G401 (cell line): ENCODE data around the gene JPH4. TPM values are rescaled to one million over a fixed set of nuclear protein-coding genes. Genes with fewer than 3 reads are reported as not detected.
A peak's percentile ranks its signal among the peaks of the same experiment; 100 is the strongest.
"Not testable (repeated sequence)": the region's sequence is repeated elsewhere in the genome, so short reads cannot be mapped to it uniquely, and the experiment has no call there.

ENCODE experiments used
- DNase-seq: peaks from one replicate; pipeline ENCODE4 v3.0.0-alpha.2; 2015; ENCODE audit warnings: low spot score
- in situ Hi-C: cut with HindIII; loops from 2 replicates; pipeline ENCODE4 v1.10.0; 2016; ENCODE audit warnings: low sequenced_read_pairs, mixed read lengths
- total RNA-seq: library from RNA; depleted of rRNA; stranded (reverse); fragments of >200 nt; shearing (Covaris generic); gene quantifications from 2 replicates; pipeline ENCODE4 v1.2.3, GENCODE V29; 2014

JPH4 gene
- total RNA-seq, 1 experiment from 2014 or later = not detected

DNA sequence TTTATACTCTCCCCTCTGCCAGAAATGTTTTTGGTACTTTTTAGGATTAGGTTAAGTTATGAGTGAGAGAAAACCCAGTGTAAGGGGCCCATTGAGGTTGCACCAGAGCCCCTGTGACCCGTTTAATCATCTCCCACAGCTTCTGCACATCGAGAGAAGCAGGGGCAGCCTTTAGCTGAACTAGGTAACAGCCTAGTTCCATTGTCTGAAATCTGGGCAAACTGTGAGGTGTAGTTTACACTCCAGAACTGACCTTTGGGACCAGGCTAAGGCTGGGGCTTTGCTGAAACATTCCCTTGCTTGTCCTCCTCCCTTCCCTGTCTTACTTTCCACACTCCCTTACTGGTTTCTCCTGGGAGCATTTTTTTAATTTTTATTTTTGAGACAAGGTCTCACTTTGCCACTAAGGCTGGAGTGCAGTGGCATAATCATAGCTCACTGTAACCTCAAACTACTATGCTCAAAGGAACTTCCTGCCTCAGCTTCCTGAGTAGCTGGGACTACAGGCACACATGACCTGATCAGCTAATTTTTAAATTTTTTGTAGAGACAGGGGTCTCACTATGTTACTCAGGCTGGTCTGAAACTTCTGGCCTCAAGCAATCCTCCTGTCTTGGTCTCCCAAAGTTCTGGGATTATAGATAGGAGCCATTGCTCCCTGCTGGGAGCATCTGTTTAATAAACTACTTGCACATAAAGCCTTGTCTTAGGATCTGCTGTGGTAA, 31.7 kb upstream of the JPH4 start:
- in situ Hi-C loops = no loop called here
- no peak for DNase-seq

DNA sequence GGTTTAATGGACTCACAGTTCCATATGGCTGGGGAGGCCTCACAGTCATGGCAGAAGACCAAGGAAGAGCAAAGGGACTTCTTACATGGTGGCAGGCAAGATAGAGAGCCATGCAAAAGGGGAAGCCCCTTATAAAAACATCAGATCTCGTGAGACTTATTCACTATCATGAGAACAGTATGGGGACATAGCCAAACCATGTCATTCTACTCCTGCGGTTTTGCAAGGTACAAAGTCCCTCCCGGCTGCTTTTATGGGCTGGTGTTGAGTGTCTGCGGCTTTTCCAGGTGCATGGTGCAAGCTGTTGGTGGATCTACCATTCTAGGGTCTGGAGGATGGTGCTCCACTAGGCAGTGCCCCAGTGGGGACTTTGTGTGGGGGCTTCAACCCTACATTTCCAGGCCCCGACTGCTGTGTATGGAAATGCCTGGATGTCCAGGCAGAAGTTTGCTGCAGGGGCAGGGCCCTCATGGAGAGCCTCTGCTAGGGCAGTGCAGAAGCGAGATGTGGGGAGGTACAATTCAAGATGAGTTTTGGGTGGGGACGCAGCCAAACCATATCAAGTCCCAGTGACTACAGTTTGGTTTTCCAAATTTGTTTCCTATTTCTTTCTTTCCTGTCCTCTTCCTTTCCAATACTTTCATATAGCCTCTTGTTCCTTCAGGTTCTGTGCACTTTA, 31.0 kb upstream of the JPH4 start:
- DNase-seq, in situ Hi-C loops: not testable (repeated sequence)

DNA sequence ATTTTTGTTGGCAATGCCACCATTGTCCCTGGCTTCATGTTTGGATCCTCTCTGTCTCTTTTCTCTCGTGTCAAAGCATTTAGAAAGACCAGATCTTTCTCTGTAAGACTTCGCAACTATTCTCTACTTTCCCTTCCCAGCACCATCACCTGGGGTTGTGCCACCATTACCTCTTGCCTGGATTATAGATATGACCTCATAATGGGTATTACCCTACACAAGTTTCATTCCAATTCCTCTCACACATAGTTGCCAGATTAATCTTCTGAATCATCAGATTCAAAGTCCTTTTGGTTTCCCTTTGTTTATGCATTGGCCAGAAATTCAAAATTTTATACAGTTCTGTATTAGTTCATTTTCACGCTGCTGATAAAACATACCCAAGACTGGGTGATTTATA, 30.4 kb upstream of the JPH4 start:
- no peak for DNase-seq
- in situ Hi-C loops = no loop called here

DNA sequence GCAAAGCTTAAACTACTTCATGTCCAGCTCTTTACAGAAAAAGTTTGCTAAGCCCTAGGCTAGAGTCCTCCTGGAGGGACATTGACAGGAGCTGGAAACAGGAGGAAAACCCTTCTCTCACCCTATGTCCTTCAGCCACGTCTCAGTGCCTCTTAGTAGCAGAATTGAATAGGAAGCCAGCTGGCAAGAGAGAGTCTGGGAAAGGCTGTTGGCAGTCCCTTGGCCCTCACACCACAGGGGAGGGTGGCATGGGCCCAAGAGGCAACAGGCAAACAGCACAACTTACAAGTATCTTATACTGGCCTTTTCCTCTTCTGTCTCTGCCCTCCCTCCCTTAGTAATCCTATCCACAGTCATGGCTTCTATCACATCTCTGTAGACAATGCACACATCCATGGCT, 29.9 kb upstream of the JPH4 start:
- in situ Hi-C loops = no loop called here
- DNase-seq = peak; percentile 74

DNA sequence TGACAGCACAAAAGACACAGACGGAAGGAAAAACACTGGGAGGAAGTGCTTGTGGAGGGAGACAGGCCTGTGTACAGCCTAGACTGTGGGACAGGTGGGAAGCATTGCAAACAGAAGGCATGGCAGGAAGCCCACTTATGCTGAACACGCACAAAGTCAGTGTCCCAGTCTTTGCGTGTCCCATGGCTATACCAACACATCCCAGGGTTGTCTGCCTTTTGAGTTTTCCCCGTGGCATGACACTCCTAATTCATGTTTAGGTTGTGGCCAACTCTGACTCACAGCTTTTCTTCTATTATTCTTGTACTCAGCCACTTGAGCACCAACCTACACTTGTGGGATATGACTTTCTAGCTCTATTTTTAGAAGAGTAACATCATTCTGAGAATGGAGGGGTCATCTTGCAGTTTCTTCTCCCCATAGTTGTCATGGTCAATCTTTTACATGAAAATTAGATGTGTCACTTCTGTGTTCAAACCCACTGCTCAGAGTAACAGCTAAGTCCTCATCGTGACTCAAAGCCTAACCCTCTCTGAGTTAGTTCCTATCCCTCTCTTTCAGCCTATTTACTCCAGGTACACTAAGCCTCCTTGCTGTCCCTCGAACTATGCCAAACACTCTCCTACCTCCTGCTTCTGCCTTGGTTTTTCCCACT, 27.5 kb upstream of the JPH4 start:
- in situ Hi-C loops = no loop called here
- DNase-seq = no peak

DNA sequence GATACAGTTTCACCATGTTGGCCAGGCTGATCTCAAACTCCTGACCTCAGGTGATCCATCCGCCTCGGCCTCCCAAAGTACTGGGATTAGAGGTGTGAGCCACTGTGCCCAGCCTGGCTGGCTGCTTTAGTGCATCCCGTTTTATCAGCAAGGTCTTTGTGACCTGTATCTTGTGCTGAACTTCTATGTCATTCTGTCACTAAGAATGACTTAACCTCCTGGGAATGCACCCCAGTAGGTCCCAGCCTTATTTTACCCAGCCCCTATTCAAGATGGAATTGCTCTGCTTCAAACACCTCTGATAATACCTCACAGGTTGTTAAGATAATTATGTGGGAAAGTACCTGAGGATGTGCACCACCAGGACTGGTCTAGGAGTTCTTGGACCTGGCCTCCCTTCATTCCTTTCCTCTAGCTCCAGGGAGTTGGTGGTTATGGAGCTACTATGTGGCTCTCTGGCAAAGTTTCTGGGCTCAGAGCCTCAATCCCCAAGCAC, 26.1 kb upstream of the JPH4 start:
- in situ Hi-C loops = no loop called here
- no peak for DNase-seq

DNA sequence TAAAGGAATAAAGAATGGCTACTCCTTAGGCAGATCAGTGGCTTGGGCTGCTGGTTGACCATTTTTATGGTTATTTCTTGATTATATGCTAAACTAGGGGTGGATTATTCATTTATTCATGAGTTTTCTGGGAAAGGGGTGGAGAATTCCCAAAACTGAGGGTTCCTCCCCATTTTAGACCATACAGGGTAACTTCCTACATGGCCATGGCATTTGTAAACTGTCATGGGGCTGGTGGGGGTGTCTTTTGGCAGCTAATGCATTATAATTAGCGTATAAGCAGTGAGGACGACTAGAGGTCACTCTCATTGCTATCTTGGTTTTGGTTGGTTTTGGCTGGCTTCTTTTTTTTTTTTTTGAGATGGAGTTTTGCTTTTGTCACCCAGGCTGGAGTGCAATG, 25.6 kb upstream of the JPH4 start:
- no peak for DNase-seq
- in situ Hi-C loops = no loop called here

DNA sequence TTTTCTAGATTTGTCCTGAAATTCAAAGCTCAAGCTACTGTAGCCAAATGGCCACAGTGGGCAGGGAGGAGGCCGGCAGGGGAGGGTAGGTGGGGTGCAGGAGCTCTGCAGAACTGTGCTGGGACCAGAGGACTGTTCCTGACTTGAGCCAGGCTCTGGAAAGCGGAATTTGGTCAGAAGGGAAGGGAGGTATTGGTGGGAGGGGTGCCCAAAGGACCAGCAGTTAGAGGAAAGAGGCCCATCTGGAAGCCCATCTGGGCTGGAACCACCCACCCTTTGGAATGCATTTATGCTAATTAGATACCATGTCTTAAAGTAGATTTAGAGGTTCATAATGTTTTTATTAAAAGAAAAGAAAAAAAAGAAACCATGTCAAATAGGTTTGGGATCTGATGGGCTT, 24.5 kb upstream of the JPH4 start:
- in situ Hi-C loops = no loop called here

DNA sequence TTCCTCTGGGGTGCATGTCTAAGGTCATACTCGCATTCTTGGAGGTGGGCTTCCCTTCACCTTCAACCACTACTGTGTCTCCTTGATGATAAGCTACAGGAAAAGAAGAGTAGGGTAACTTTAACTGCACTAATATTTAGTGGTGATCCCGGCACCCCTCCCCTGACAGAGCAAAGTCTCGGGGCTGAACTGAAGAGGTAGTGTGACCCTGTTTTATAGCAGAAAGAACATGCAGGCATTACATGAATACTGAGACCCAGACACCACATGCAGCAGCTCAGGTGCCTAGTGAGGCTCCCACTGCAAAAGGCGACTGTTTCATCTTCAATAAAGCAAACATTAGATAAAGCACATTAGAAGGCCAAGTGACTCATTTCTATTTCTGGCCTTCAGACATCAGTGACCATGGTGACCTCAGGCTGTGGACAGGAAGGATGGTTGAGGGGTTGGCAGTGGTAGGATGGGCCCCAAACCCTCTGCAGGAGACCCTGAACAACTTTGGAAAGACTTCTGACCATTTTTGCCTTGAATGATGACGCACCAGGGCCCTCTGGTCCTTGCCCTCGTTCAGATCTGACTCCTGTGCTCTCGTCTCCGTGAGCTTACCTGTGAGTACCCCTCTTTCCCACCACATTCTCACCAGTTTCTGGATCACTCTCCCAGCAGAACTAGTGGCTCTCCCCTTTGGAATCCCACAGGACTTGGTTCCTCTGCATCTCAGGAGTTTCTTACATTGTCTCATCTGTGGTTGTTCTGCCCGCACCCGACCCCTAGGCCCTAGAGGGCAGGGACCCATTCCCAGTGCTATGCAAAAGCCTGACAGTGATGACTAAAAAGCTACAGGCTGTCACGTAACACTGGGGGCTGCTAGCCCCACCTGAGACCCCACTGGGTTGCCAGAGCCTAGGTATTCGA, 23.8 kb upstream of the JPH4 start:
- in situ Hi-C loops = no loop called here
- no peak for DNase-seq

More for the DNA sequence above, 24.5 kb upstream of the JPH4 start:
- DNase-seq = no peak

DNA sequence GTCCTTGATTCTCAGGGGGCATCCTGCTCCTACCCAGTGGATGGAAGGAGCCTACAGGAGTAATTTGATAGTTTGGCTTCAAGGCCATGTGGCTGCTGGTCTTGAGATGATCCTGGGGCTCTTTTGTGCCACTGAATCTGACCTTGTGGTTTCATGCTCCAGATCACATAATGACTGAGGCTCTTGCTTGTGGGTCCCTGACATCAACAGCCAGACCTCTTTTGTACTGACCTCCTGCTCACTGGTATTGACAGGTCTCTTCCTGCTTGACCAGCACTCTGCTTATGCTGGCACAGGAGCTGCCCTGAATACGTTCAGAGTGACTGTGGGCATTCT, 23.2 kb upstream of the JPH4 start:
- no peak for DNase-seq
- in situ Hi-C loops = no loop called here

DNA sequence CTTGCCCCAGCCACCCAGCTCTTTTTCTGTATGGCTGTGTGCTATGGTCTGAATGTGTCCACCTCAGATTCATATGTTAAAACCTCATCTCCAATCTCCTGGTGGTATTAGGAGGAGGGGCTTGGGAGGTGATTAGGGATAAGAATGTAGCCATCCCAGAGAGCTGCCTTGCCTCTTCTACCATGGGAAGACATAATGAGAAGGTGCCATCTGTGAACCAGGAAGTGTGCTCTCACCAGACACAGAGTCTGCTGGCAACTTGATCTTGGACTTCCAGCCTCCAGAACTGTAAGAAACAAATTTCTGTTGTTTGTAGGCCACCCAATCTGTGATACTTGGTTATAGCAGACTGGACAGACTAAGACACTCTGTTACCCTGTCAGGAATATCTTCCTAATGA, 22.8 kb upstream of the JPH4 start:
- DNase-seq = no peak
- in situ Hi-C loops = no loop called here

DNA sequence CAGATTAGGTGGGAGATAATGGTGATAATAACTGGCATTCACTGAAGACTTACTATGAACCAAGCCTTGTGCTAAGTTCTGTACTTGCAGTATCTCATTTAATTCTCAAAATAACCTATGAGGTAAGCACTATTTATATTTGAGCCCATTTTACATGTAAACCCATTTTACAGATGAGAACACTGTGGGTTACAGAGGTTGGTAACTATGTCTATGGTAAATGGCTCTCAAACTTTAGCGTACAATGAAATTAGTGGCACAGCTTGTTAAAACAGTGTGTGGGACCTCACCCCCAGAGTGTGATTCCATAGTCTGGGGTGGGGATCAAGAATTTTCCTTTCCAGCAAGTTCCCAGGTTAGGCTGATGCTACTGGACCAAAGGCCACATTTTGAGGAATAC, 22.2 kb upstream of the JPH4 start:
- DNase-seq = no peak
- in situ Hi-C loops = no loop called here

DNA sequence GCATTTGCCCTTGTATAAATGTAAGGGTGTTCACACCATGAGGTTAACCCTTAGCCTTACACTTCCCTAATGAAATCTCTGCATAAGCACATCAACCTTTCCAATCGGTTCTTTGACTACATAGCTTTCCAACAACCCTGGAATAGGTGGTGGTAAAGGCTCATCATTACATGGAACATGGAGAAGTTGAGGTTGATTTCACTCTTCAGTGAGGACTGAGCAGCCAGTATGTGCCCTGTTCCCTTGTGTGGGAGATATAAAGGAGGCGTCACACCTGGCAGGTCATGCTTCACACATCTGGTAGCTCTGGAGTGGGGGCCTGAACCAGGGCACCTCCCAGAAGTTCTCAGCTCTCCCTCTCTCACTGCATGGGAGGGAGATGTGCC, 21.7 kb upstream of the JPH4 start:
- in situ Hi-C loops = no loop called here
- DNase-seq = no peak

DNA sequence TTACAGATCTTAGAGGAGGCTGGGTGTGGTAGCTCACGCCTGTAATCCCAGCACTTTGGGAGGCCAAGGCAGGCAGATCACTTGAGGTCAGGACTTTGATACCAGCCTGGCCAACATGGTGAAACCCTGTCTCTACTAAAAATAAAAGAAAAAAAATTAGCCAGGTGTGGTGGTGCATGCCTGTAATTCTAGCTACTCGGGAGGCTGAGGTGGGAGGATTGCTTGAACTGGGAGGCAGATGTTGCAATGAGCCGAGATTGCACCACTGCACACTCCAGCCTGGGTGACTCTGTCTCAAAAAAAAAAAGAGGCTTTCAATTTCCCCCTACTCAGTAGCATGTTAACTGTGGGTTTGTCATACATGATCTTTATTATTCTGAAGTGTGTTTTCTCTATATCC, 15.6 kb upstream of the JPH4 start:
- in situ Hi-C loops, DNase-seq: not testable (repeated sequence)

DNA sequence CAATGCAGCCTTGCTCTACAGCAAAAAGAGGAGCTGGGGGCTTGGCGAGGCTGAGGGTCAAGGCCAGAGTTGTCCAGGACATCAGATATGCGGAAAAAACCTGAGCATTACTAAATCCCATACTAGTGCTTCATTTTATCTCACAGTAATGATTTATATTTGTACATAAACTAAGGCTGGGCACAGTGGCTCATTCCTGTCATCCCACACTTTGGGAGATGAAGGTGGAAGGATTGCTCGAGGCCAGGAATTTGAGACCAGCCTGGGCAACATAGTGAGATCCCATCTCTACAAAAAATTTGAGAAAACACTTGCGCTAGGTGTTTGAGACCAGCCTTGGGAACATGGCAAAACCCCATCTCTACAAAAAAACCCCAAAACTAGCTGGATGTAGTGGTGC, 11.6 kb upstream of the JPH4 start:
- DNase-seq = no peak
- in situ Hi-C loops = no loop called here

DNA sequence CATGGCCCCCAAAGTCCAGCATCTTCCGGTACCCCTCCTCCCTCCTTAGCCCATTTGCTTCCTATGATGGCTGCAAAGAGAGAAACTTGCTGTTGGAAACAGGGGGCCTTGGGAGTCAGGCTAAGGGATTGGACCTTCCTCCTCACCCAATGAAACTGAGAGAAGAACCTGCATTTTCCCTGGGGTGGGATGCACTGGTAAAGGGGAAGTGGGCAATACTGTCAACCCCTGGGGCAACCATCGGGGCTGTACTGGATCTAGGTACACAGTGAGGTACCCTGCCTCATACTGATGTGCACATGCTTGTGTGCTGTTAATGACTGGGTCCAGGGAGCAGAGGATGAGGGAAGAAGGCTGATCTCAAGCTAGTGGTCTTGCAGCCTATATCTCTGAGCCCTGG, 11.0 kb upstream of the JPH4 start:
- in situ Hi-C loops = no loop called here
- DNase-seq = no peak

DNA sequence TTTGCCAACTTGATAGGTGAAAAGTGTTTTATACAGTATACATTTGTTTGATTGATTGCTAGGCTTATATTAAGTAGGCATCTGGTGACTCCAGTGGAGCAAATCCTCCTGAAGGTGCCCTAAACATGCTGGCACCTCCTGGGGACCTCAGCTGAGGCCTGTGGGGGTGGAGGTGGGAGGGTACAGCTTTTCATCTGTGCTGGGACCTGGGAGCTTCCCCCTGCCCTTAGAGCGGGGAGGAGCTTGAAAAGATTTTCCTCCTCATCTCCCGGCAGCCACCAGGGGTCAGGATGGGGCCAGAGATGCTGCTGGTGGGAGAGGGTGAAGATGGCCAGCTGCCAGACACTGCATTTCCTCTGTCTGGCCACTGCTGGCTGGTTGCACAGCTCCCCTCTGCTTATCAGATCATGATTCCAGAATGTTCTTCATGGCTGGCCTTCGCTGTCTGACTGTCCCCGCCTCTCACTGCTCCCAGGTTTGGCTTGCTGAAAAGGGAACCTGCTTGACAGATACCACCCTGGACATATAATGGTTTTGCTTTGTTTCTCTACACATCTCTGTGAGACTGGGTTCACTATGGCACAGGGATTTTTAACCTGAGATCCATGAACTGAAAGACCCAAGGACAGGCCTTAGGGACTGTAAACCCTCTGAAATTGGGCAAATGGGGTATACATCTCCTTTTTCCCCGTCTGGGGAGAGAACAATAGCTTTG, 10.5 kb upstream of the JPH4 start:
- in situ Hi-C loops = no loop called here
- peak; percentile 80 for DNase-seq

DNA sequence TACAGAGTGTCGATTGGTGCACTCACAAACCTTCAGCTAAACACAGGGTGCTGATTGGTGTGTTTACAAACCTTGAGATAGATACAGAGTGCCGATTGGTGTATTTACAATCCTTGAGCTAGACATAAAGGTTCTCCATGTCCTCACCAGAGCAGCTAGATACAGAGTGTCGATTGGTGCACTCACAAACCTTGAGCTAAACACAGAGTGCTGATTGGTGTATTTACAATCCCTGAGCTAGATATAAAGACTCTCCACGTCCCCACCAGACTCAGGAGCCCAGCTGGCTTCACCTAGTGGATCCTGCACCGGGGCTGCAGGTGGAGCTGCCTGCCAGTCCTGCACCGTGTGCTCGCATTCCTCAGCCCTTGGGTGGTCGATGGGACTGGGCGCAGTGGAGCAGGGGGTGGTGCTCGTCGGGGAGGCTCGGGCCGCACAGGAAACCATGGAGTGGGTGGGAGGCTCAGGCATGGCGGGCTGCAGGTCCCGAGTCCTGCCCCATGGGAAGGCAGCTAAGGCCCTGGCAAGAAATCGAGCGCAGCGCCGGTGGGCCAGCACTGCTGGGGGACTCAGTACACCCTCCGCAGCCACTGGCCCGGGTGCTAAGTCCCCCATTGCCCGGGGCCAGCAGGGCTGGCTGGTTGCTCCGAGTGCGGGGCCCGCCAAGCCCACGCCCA, 6.1 kb upstream of the JPH4 start:
- in situ Hi-C loops, DNase-seq: not testable (repeated sequence)
